ENCODE measurements around the gene NRG3. TPM values are rescaled to one million over a fixed set of nuclear protein-coding genes. Genes with fewer than 3 reads are reported as not detected.
"Not testable (repeated sequence)": the region's sequence is repeated elsewhere in the genome, so short reads cannot be mapped to it uniquely, and the experiment has no call there.

Gene NRG3
- polyA plus RNA-seq, 3 donors: 0.07 to 0.34 (median 0.18) TPM

- 71 to 87% (median 86%) methylated on average over 1 of the region's 1 CpG for WGBS, 3 donors
- H3K27ac ChIP-seq (ENCODE audit: low read depth, low read length): no peak overlapping the region
These were observed 165.3 kb downstream of the NRG3 start for GRCh38 chr10:82040336-82040735.

GRCh38 chr10:82041018-82041417, 166.0 kb downstream of the NRG3 start:
- no peak overlapping the region for H3K27ac ChIP-seq (ENCODE audit: low read depth, low read length)
- WGBS, 3 donors: 87 to 88% (median 88%) methylated on average over 2 of the region's 2 CpGs

- 76 to 81% (median 79%) methylated on average over 1 of the region's 1 CpG for WGBS, 3 donors
- no peak overlapping the region for H3K27ac ChIP-seq (ENCODE audit: low read depth, low read length)
These were observed 181.4 kb downstream of the NRG3 start for GRCh38 chr10:82056391-82056790.

- not testable (repeated sequence) for H3K27ac ChIP-seq (ENCODE audit: low read depth, low read length)
- 83 to 89% (median 89%) methylated on average over 6 of the region's 6 CpGs for whole genome bisulfite sequencing, 3 donors
These were observed 192.2 kb downstream of the NRG3 start for GRCh38 chr10:82067192-82067591.

- 63 to 68% (median 67%) methylated on average over 2 of the region's 2 CpGs for WGBS, 3 donors
- no peak overlapping the region for H3K27ac ChIP-seq (ENCODE audit: low read depth, low read length)
These were observed 193.5 kb downstream of the NRG3 start for GRCh38 chr10:82068501-82068900.

GRCh38 chr10:82071231-82071630, 196.2 kb downstream of the NRG3 start:
- WGBS, 3 donors: 60 to 68% (median 62%) methylated on average over 2 of the region's 2 CpGs
- H3K27ac ChIP-seq (ENCODE audit: low read depth, low read length): no peak overlapping the region

GRCh38 chr10:82072124-82072523, 197.1 kb downstream of the NRG3 start:
- WGBS, 3 donors: 73 to 91% (median 88%) methylated on average over 4 of the region's 4 CpGs
- H3K27ac ChIP-seq (ENCODE audit: low read depth, low read length): no peak overlapping the region

GRCh38 chr10:82075605-82076004, 200.6 kb downstream of the NRG3 start:
- 59 to 71% (median 60%) methylated on average over 3 of the region's 3 CpGs for WGBS, 3 donors
- H3K27ac ChIP-seq (ENCODE audit: low read depth, low read length): no peak overlapping the region

- WGBS, 3 donors: 82 to 93% (median 88%) methylated on average over 2 of the region's 2 CpGs
- H3K27ac ChIP-seq (ENCODE audit: low read depth, low read length): no peak overlapping the region
These were observed 209.5 kb downstream of the NRG3 start for GRCh38 chr10:82084496-82084895.

- no peak overlapping the region for H3K27ac ChIP-seq (ENCODE audit: low read depth, low read length)
- WGBS, 3 donors: 71 to 78% (median 77%) methylated on average over 7 of the region's 7 CpGs
These were observed 209.9 kb downstream of the NRG3 start for GRCh38 chr10:82084904-82085303.

GRCh38 chr10:82089327-82089726, 214.3 kb downstream of the NRG3 start:
- H3K27ac ChIP-seq (ENCODE audit: low read depth, low read length): no peak overlapping the region
- 28 to 39% (median 34%) methylated on average over 2 of the region's 2 CpGs for WGBS, 3 donors

- 68 to 85% (median 80%) methylated on average over 4 of the region's 4 CpGs for WGBS, 3 donors
- H3K27ac ChIP-seq (ENCODE audit: low read depth, low read length): no peak overlapping the region
These were observed 216.4 kb downstream of the NRG3 start for GRCh38 chr10:82091413-82091812.

GRCh38 chr10:82092111-82092510, 217.1 kb downstream of the NRG3 start:
- 37 to 47% (median 44%) methylated on average over 2 of the region's 2 CpGs for WGBS, 3 donors
- H3K27ac ChIP-seq (ENCODE audit: low read depth, low read length): no peak overlapping the region

GRCh38 chr10:82124713-82125112, 249.7 kb downstream of the NRG3 start:
- H3K27ac ChIP-seq (ENCODE audit: low read depth, low read length): no peak overlapping the region
- WGBS, 3 donors: 75 to 85% (median 83%) methylated on average over 2 of the region's 2 CpGs

GRCh38 chr10:82128527-82128926, 253.5 kb downstream of the NRG3 start:
- WGBS, 3 donors: 55 to 76% (median 66%) methylated on average over 2 of the region's 2 CpGs
- H3K27ac ChIP-seq (ENCODE audit: low read depth, low read length): no peak overlapping the region

- 56 to 88% (median 72%) methylated on average over 1 of the region's 1 CpG for WGBS, 3 donors
- no peak overlapping the region for H3K27ac ChIP-seq (ENCODE audit: low read depth, low read length)
These were observed 261.1 kb downstream of the NRG3 start for GRCh38 chr10:82136103-82136502.

- 74 to 77% (median 74%) methylated on average over 3 of the region's 3 CpGs for WGBS, 3 donors
- H3K27ac ChIP-seq (ENCODE audit: low read depth, low read length): no peak overlapping the region
These were observed 269.2 kb downstream of the NRG3 start for GRCh38 chr10:82144153-82144552.

- WGBS, 3 donors: 69 to 73% (median 71%) methylated on average over 1 of the region's 1 CpG
- no peak overlapping the region for H3K27ac ChIP-seq (ENCODE audit: low read depth, low read length)
These were observed 273.8 kb downstream of the NRG3 start for GRCh38 chr10:82148764-82149163.

GRCh38 chr10:82149674-82150073, 274.7 kb downstream of the NRG3 start:
- 31 to 37% (median 34%) methylated on average over 4 of the region's 4 CpGs for WGBS, 3 donors
- H3K27ac ChIP-seq (ENCODE audit: low read depth, low read length): no peak overlapping the region

- WGBS, 3 donors: 54 to 56% (median 56%) methylated on average over 9 of the region's 9 CpGs
- H3K27ac ChIP-seq (ENCODE audit: low read depth, low read length): no peak overlapping the region
These were observed 275.3 kb downstream of the NRG3 start for GRCh38 chr10:82150123-82150900.

All from adipose tissue (tissue), 3 donors.